Pericardium fibroblast (primary cell): ENCODE data around the gene ANLN. TPM values are rescaled to one million over a fixed set of nuclear protein-coding genes. Genes with fewer than 3 reads are reported as not detected.

Experiments used
- total RNA-seq: library from RNA; depleted of rRNA; stranded (reverse); fragments of >200 nt; gene quantifications from 2 replicates; pipeline ENCODE4 v1.2.3, GENCODE V29; 2015

ANLN gene
- total RNA-seq: 4.4 and 7.5 TPM in 2 replicates

GRCh38 chr7:36389371-36390198, at the start of gene ANLN:
TSS of gene ANLN (plus strand) at chr7:36389862. CDS start at chr7:36390027, 165 bp downstream.

Other genes starting within 250 kb of the ANLN start
- 2.1 and 5.6 TPM in 2 replicates for gene EEPD1, start 236.6 kb upstream of the ANLN start, total RNA-seq